ENCODE measurements around the gene P2RY6.

The P2RY6 gene

GRCh38 chr11:73281796-73282660 lies 9.9 kb downstream of the P2RY6 start:
- no peaks in the 10 kb centered on the region for H3K27me3 Mint-ChIP-seq
- no peak overlapping the region for H3K4me3 Mint-ChIP-seq
- peak overlapping the region; percentile 50 for H3K27ac Mint-ChIP-seq (ENCODE audit: low read depth)
- H3K9me3 Mint-ChIP-seq, result no peaks in the 10 kb centered on the region
- no peaks in the 10 kb centered on the region for H3K4me1 Mint-ChIP-seq
- no peak for ATAC-seq (replicated peaks; ENCODE audit: extremely low read depth, poor library complexity, severe bottlenecking)
- no peak for DNase-seq (ENCODE audit: low spot score in 2 of 2)
- peaks cover 3% of the 10 kb centered on the region for H3K36me3 Mint-ChIP-seq (ENCODE audit: insufficient read depth)

DNA sequence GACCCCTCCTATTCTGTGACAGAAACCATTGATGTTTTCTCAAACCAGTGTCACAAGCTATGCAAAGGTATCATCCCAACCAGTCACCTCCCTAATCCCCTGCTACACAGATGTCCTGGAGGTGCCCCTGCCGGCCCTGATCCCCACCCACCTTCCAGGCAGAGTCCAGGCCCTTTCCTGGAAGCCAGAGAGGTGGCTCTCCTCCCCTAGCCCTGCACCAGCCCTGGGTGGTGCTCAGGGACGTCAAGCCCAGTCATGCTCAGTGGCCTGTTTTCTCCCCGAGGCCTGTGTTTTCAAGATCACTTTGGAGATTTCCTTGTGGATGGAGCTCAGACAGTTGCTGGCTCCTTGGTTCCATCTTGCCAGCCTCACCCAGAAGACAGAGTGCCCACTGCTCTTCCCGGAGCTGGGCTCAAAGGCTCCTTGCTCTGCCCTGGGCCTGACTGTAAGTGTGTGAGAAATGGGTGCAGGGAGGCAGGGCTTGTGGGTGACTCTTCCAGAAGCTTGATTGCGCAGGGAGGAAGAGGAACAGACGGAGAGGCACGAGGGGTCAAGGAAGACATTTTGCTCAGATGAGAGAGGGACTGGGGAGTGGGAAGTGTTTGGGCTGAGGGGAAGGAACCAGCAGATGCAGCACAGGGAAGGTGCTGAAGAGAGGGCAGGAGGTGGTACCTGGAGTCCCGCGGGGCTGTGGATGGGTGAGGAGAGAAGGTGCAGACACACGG lies 11.3 kb downstream of the P2RY6 start:
- no peak overlapping the region for H3K4me3 Mint-ChIP-seq
- DNase-seq (ENCODE audit: low spot score in 2 of 2), result no peak
- no peaks in the 10 kb centered on the region for H3K4me1 Mint-ChIP-seq
- no peak overlapping the region for H3K27ac Mint-ChIP-seq (ENCODE audit: low read depth)
- no peaks in the 10 kb centered on the region for H3K27me3 Mint-ChIP-seq
- no peaks in the 10 kb centered on the region for H3K9me3 Mint-ChIP-seq
- peaks cover 3% of the 10 kb centered on the region for H3K36me3 Mint-ChIP-seq (ENCODE audit: insufficient read depth)
- ATAC-seq (replicated peaks; ENCODE audit: extremely low read depth, poor library complexity, severe bottlenecking), result no peak

GRCh38 chr11:73284106-73284505 lies 12.0 kb downstream of the P2RY6 start:
- Mint-ChIP-seq H3K36me3 (ENCODE audit: insufficient read depth) (peaks cover 3% of the 10 kb centered on the region), H3K4me3 (no peak overlapping the region), H3K4me1 (peaks cover 4% of the 10 kb centered on the region), H3K27ac (ENCODE audit: low read depth) (no peak overlapping the region), H3K9me3 (no peaks in the 10 kb centered on the region), H3K27me3 (no peaks in the 10 kb centered on the region)
- no peak for DNase-seq (ENCODE audit: low spot score in 2 of 2)
- ATAC-seq (replicated peaks; ENCODE audit: extremely low read depth, poor library complexity, severe bottlenecking), result no peak

DNA sequence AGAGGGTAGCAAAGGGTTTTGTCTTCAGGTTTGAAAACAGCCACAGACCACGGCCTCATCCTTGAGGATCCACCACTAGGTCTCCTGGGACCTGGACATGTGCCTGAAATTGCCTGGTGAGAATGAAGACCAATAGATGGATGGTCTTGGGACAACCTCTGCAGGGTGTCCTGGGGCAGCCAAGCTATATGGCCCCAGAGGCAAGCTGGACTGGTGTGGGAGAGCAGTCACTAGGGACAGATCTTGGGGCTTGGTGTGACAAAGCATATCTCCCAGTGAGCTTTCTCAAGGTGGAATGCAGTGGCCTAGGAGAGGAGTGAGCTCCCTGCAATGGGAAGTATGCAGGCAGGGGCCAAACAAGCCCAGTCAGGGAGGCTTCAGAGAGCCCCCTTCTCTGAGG lies 13.6 kb downstream of the P2RY6 start:
- Mint-ChIP-seq H3K27me3 (no peaks in the 10 kb centered on the region), H3K4me1 (peaks cover 8% of the 10 kb centered on the region), H3K9me3 (no peaks in the 10 kb centered on the region), H3K27ac (ENCODE audit: low read depth) (no peak overlapping the region), H3K4me3 (no peak overlapping the region), H3K36me3 (ENCODE audit: insufficient read depth) (no peaks in the 10 kb centered on the region)
- no peak for DNase-seq (ENCODE audit: low spot score in 2 of 2)
- ATAC-seq (replicated peaks; ENCODE audit: extremely low read depth, poor library complexity, severe bottlenecking), result no peak

- no peaks in the 10 kb centered on the region for H3K27me3 Mint-ChIP-seq
- DNase-seq (ENCODE audit: low spot score in 2 of 2) (no peak), ATAC-seq (replicated peaks; ENCODE audit: extremely low read depth, poor library complexity, severe bottlenecking) (no peak)
- no peak overlapping the region for H3K4me3 Mint-ChIP-seq
- H3K4me1 Mint-ChIP-seq, result peaks cover 8% of the 10 kb centered on the region
- no peaks in the 10 kb centered on the region for H3K9me3 Mint-ChIP-seq
- H3K36me3 Mint-ChIP-seq (ENCODE audit: insufficient read depth), result no peaks in the 10 kb centered on the region
- H3K27ac Mint-ChIP-seq (ENCODE audit: low read depth), result no peak overlapping the region
Measured at GRCh38 chr11:73286240-73286810, 14.2 kb downstream of the P2RY6 start.

GRCh38 chr11:73287400-73288101 lies 15.4 kb downstream of the P2RY6 start:
- Mint-ChIP-seq H3K4me3 (no peak overlapping the region), H3K27me3 (no peaks in the 10 kb centered on the region), H3K27ac (ENCODE audit: low read depth) (no peak overlapping the region), H3K4me1 (peaks cover 8% of the 10 kb centered on the region), H3K9me3 (no peaks in the 10 kb centered on the region), H3K36me3 (ENCODE audit: insufficient read depth) (no peaks in the 10 kb centered on the region)
- DNase-seq (ENCODE audit: low spot score in 2 of 2), result no peak
- no peak for ATAC-seq (replicated peaks; ENCODE audit: extremely low read depth, poor library complexity, severe bottlenecking)

- H3K9me3 Mint-ChIP-seq, result no peaks in the 10 kb centered on the region
- H3K4me3 Mint-ChIP-seq, result no peak overlapping the region
Measured at GRCh38 chr11:73288192-73288872, 16.2 kb downstream of the P2RY6 start.

DNA sequence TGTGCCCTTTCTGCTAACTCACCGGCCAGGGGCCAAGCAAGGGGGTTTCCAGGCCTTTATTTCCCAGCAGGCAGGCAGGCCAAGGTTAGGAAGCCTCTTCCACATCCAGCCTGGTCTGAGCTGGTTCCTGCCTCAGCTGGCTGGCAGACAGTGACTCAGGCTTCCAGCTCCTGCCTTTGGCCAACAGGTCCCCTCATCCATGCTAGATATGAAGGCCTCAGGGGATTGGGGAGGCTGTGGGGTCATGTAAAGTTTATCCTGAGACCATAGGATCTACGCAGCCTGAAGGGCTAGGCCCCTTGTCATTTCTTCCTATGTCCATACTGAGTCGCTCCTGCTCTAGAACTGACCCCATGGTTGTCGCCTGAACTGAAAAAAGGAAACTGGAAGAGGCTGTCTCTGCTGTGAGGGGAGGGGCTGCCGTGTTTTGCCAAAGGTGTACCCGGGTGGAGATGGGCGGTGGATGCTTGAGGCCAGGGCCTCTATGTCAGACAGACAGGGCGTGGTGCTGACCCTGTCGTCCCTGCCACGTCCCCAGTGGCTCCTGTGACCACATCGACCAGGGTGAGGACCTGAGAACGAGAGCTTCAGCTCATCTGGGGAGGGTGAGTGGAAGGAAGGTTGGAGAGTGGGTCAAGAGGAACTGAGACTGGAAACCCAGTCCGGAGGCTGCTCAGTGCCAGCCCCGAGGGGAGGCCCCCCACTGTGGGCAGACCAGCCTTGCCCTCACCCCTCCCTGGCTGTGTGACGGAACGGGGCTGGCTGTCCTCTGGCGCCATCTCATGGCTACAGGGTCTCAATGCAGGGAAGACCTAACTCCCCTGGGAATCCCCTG lies 17.0 kb downstream of the P2RY6 start:
- no peak overlapping the region for H3K4me3 Mint-ChIP-seq
- no peak overlapping the region for H3K27ac Mint-ChIP-seq (ENCODE audit: low read depth)
- peaks cover 8% of the 10 kb centered on the region for H3K4me1 Mint-ChIP-seq
- peak in 1 of 2 donors; percentile 34 for DNase-seq (ENCODE audit: low spot score in 2 of 2)
- no peaks in the 10 kb centered on the region for H3K9me3 Mint-ChIP-seq
- H3K27me3 Mint-ChIP-seq, result no peaks in the 10 kb centered on the region
- H3K36me3 Mint-ChIP-seq (ENCODE audit: insufficient read depth), result no peaks in the 10 kb centered on the region
- ATAC-seq (replicated peaks; ENCODE audit: extremely low read depth, poor library complexity, severe bottlenecking), result peak; percentile 54

More at GRCh38 chr11:73288192-73288872, 16.2 kb downstream of the P2RY6 start:
- H3K36me3 Mint-ChIP-seq (ENCODE audit: insufficient read depth), result no peaks in the 10 kb centered on the region
- no peaks in the 10 kb centered on the region for H3K27me3 Mint-ChIP-seq
- DNase-seq (ENCODE audit: low spot score in 2 of 2), result no peak
- no peak overlapping the region for H3K27ac Mint-ChIP-seq (ENCODE audit: low read depth)
- H3K4me1 Mint-ChIP-seq, result peaks cover 8% of the 10 kb centered on the region
- no peak for ATAC-seq (replicated peaks; ENCODE audit: extremely low read depth, poor library complexity, severe bottlenecking)

GRCh38 chr11:73290536-73290935 lies 18.4 kb downstream of the P2RY6 start:
- Mint-ChIP-seq H3K36me3 (ENCODE audit: insufficient read depth) (no peaks in the 10 kb centered on the region), H3K9me3 (no peaks in the 10 kb centered on the region), H3K4me1 (peaks cover 8% of the 10 kb centered on the region)

GRCh38 chr11:73291196-73291595 lies 19.1 kb downstream of the P2RY6 start:
- DNase-seq (ENCODE audit: low spot score in 2 of 2) (no peak), ATAC-seq (replicated peaks; ENCODE audit: extremely low read depth, poor library complexity, severe bottlenecking) (no peak)
- peaks cover 8% of the 10 kb centered on the region for H3K4me1 Mint-ChIP-seq
- H3K27me3 Mint-ChIP-seq, result no peaks in the 10 kb centered on the region
- no peaks in the 10 kb centered on the region for H3K9me3 Mint-ChIP-seq
- H3K4me3 Mint-ChIP-seq, result no peak overlapping the region
- no peak overlapping the region for H3K27ac Mint-ChIP-seq (ENCODE audit: low read depth)
- H3K36me3 Mint-ChIP-seq (ENCODE audit: insufficient read depth), result no peaks in the 10 kb centered on the region

More at GRCh38 chr11:73290536-73290935, 18.4 kb downstream of the P2RY6 start:
- DNase-seq (ENCODE audit: low spot score in 2 of 2) (no peak), ATAC-seq (replicated peaks; ENCODE audit: extremely low read depth, poor library complexity, severe bottlenecking) (no peak)
- Mint-ChIP-seq H3K27me3 (no peaks in the 10 kb centered on the region), H3K4me3 (no peak overlapping the region), H3K27ac (ENCODE audit: low read depth) (no peak overlapping the region)

DNA sequence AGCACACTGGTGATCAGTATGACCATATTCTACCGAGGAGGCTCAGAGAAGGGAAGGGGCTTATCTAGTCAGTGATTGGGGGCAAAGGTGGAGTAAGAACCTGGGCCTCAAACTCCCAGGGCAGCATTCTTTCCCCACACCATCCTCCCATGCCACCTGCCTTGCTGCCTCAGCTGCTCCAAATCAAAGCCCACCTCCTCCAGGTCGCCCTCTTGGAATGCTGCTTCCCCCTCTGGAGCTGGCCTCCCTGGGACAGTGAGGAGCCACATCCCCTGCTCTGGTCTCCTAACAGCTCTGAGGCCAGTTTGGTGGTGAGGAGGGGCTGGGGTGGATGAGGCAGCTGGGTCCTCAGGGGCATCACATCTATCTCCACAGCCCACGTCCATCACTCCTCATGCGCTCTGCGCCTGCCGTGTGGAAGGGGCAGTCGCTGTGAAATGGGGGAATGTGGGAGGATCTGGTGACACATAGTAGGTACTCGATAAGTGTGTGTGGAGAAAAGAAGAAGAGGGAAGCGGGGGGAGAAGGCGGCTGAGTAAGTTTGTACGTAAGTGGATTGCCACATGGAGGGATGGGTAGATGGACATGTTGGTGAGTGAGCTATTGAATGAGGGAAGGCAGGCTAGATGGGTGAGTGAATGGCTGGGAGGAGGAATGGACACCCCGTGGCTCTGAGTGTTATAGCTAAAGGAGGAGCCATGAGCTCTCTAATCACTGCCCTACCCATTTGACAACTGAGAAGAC lies 19.8 kb downstream of the P2RY6 start:
- DNase-seq (ENCODE audit: low spot score in 2 of 2) (no peak), ATAC-seq (replicated peaks; ENCODE audit: extremely low read depth, poor library complexity, severe bottlenecking) (no peak)
- H3K27me3 Mint-ChIP-seq, result peaks cover 6% of the 10 kb centered on the region
- H3K4me3 Mint-ChIP-seq, result no peak overlapping the region
- H3K4me1 Mint-ChIP-seq, result peaks cover 8% of the 10 kb centered on the region
- H3K27ac Mint-ChIP-seq (ENCODE audit: low read depth), result no peak overlapping the region
- peaks cover 4% of the 10 kb centered on the region for H3K36me3 Mint-ChIP-seq (ENCODE audit: insufficient read depth)
- no peaks in the 10 kb centered on the region for H3K9me3 Mint-ChIP-seq

All from central memory CD8-positive, alpha-beta T cell (primary cell).